ENCODE results near the gene ZNF530. TPM values are rescaled to one million over a fixed set of nuclear protein-coding genes. Genes with fewer than 3 reads are reported as not detected.

The ZNF530 gene
- total RNA-seq, 2 experiments from 2014 or later = 7.4 to 8.3 TPM

Other genes starting within 250 kb of the ZNF530 start
- gene ZNF304, start 248.6 kb upstream of the ZNF530 start, total RNA-seq = 1 to 10 TPM; 7.9 to 9.1 TPM
- gene TRAPPC2B, start 236.3 kb upstream of the ZNF530 start, total RNA-seq = 10 to 100 TPM; 10.5 to 10.9 TPM
- 1 to 10 TPM; 3.8 to 4.8 TPM for gene ZNF547, start 236.3 kb upstream of the ZNF530 start, total RNA-seq
- gene ZNF548, start 210.0 kb upstream of the ZNF530 start, total RNA-seq = 10 to 100 TPM; 26.9 to 32.6 TPM
- 10 to 100 TPM in 1 of 2 experiments, 1 to 10 TPM in 1; 9.1 to 12.6 TPM for gene ZNF17, start 188.7 kb upstream of the ZNF530 start, total RNA-seq
- 1 to 10 TPM; 7.8 to 9.5 TPM for gene ZNF749, start 164.6 kb upstream of the ZNF530 start, total RNA-seq
- under 1 TPM; 0.15 to 0.35 TPM for gene VN1R1, start 142.7 kb upstream of the ZNF530 start, total RNA-seq
- 1 to 10 TPM; 7.2 to 8.8 TPM for gene ZNF772, start 122.3 kb upstream of the ZNF530 start, total RNA-seq
- gene ZNF419, start 112.1 kb upstream of the ZNF530 start, total RNA-seq = 10 to 100 TPM in 1 of 2 experiments, 1 to 10 TPM in 1; 9.8 to 12.0 TPM
- gene ZNF773, start 99.9 kb upstream of the ZNF530 start, total RNA-seq = 10 to 100 TPM in 1 of 2 experiments, 1 to 10 TPM in 1; 8.6 to 11.4 TPM
- gene ZNF549, start 72.5 kb upstream of the ZNF530 start, total RNA-seq = 1 to 10 TPM; 5.7 to 6.0 TPM
- 10 to 100 TPM; 11.8 to 12.5 TPM for gene ZNF550, start 40.0 kb upstream of the ZNF530 start, total RNA-seq
- gene ZNF416, start 21.0 kb upstream of the ZNF530 start, total RNA-seq = 1 to 10 TPM; 5.4 to 6.7 TPM
- 1 to 10 TPM; 5.7 to 6.1 TPM for gene ZIK1, start 15.7 kb upstream of the ZNF530 start, total RNA-seq
- 10 to 100 TPM; 14.7 to 16.7 TPM for gene ZNF134, start 14.4 kb downstream of the ZNF530 start, total RNA-seq
- gene ZNF211, start 33.3 kb downstream of the ZNF530 start, total RNA-seq = 10 to 100 TPM; 17.8 to 20.4 TPM
- not detected for gene ZSCAN4, start 69.0 kb downstream of the ZNF530 start, total RNA-seq
- gene ZNF551, start 82.1 kb downstream of the ZNF530 start, total RNA-seq = 10 to 100 TPM in 1 of 2 experiments, 1 to 10 TPM in 1; 8.9 to 10.2 TPM
- gene ZNF154, start 109.3 kb downstream of the ZNF530 start, total RNA-seq = under 1 TPM; 0.38 to 0.70 TPM
- 10 to 100 TPM; 13.2 to 13.5 TPM for gene ZNF671, start 127.7 kb downstream of the ZNF530 start, total RNA-seq
- gene ZNF776, start 146.9 kb downstream of the ZNF530 start, total RNA-seq = 10 to 100 TPM; 14.9 to 15.1 TPM
- 10 to 100 TPM; 20.1 to 21.8 TPM for gene ZNF586, start 169.8 kb downstream of the ZNF530 start, total RNA-seq
- gene ZNF552, start 215.0 kb downstream of the ZNF530 start, total RNA-seq = 1 to 10 TPM; 8.4 to 8.6 TPM
- 10 to 100 TPM; 14.0 to 14.6 TPM for gene ZNF587B, start 230.4 kb downstream of the ZNF530 start, total RNA-seq
- 10 to 100 TPM; 34.9 to 36.2 TPM for gene ZNF587, start 250.0 kb downstream of the ZNF530 start, total RNA-seq

Measured in activated CD4-positive, alpha-beta memory T cell treated with anti-CD3 and anti-CD28 coated beads, Interleukin-2, amount 10 ng/mL, durations not matched to agents 7 days and 5 days (primary cell).